ENCODE measurements around the gene SALL1.

Gene SALL1

GRCh38 chr16:51107742-51108141 lies 43.3 kb downstream of the SALL1 start:
- DNase-seq, result no peak

- no peak for DNase-seq
These were observed 44.5 kb downstream of the SALL1 start for GRCh38 chr16:51106535-51106934.

- DNase-seq, result no peak
These were observed 47.5 kb downstream of the SALL1 start for GRCh38 chr16:51103590-51103989.

- no peak for DNase-seq
These were observed 53.3 kb downstream of the SALL1 start for GRCh38 chr16:51097729-51098128.

DNA sequence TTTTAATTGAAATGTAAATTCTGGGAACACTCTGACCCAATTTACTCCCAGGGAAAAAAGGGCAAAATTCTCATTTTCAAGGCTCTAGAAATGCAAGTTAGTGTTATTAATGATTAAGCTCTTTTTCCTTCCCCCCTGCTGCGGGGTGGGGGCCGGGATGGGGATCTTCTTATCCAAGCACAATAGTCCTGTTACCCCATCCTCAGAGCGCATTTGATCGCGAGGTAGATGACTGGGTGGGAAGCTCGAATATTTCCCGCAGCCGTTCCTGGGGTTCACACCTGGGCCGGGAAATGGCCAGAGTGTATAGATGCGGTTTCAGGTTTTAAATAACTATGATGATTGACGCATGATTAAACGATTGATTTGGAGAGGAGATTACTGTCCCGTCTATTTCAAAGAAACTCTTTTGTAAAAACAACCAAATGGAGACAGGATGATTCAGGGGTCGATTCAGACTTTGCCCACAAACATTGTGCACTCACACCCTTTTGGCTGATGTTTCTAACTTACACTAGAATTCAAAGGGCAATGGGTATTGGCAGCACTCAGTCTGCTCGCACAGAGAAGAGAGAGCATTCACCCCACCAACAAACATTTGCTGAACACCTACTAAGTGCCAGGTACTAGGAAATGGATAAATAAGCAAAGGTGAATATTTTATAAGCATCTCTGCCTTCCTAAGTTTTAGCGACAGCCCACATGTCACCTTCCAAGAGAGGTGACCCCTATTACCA lies 55.0 kb downstream of the SALL1 start:
- DNase-seq, result no peak

- no peak for DNase-seq
These were observed 55.8 kb downstream of the SALL1 start for GRCh38 chr16:51095084-51095881.

- DNase-seq, result no peak
These were observed 57.3 kb downstream of the SALL1 start for GRCh38 chr16:51093726-51094280.

Data from retina (tissue), 1 donor.